Astrocyte (in vitro differentiated cells and primary cell): ENCODE data around the gene UGT1A9. TPM values are rescaled to one million over a fixed set of nuclear protein-coding genes. Genes with fewer than 3 reads are reported as not detected.

Experiments
- DNase-seq: peaks from one replicate; pipeline ENCODE4 v3.0.0-alpha.2; 2010; ENCODE audit warnings: low read depth
- FAIRE-seq: peaks from 2 replicates; lab custom pipeline; 2011; peaks lifted over from hg19 to GRCh38; lab: Jason Lieb, UNC
- H2AFZ ChIP-seq: 2 replicates; pipeline ENCODE4 v1.6.0; 2012; ENCODE audit warnings: low read depth, low read length, inconsistent platforms
- H3K27ac ChIP-seq: 2 replicates; pipeline ENCODE4 v1.5.1; 2011; ENCODE audit warnings: low read depth, low read length, inconsistent platforms
- H3K27me3 ChIP-seq: 2 replicates; pipeline ENCODE4 v1.6.0; 2011; ENCODE audit warnings: low read length, inconsistent platforms; ENCODE audit not compliant: insufficient read depth
- H3K36me3 ChIP-seq: 2 replicates; pipeline ENCODE4 v1.5.1; 2011; ENCODE audit warnings: low read length, inconsistent platforms; ENCODE audit not compliant: insufficient read depth
- H3K4me1 ChIP-seq: 2 replicates; pipeline ENCODE4 v1.5.1; 2011; ENCODE audit warnings: low read length, inconsistent platforms; ENCODE audit not compliant: insufficient read depth
- H3K4me2 ChIP-seq: 2 replicates; pipeline ENCODE4 v1.6.0; 2012; ENCODE audit warnings: low read length, inconsistent platforms
- H3K4me3 ChIP-seq: 2 replicates; pipeline ENCODE4 v1.5.1; 2011; ENCODE audit warnings: low read depth, mild to moderate bottlenecking, low read length, inconsistent platforms; ENCODE audit not compliant: insufficient read depth
- H3K79me2 ChIP-seq: 2 replicates; pipeline ENCODE4 v1.6.0; 2012; ENCODE audit warnings: mild to moderate bottlenecking, low read length, inconsistent platforms; ENCODE audit not compliant: insufficient read depth
- H3K9ac ChIP-seq: 2 replicates; pipeline ENCODE4 v1.6.0; 2012; ENCODE audit warnings: mild to moderate bottlenecking, low read length, inconsistent platforms
- H3K9me3 ChIP-seq: 2 replicates; pipeline ENCODE4 v1.5.1; 2012; ENCODE audit warnings: low read depth, mild to moderate bottlenecking, low read length, inconsistent platforms; ENCODE audit not compliant: insufficient read depth
- H4K20me1 ChIP-seq: 2 replicates; pipeline ENCODE4 v1.6.0; 2012; ENCODE audit warnings: low read length, inconsistent platforms; ENCODE audit not compliant: insufficient read depth
- H3K27ac Mint-ChIP-seq: one replicate; pipeline ENCODE4 v1.8.0; 2021; ENCODE audit warnings: mild to moderate bottlenecking, mixed read lengths; ENCODE audit not compliant: unreplicated experiment
- H3K27me3 Mint-ChIP-seq: one replicate; pipeline ENCODE4 v1.8.0; 2021; ENCODE audit warnings: low read depth, mixed read lengths; ENCODE audit not compliant: unreplicated experiment
- H3K36me3 Mint-ChIP-seq: one replicate; pipeline ENCODE4 v1.8.0; 2021; ENCODE audit warnings: low read depth, mixed read lengths; ENCODE audit not compliant: unreplicated experiment
- H3K4me1 Mint-ChIP-seq: one replicate; pipeline ENCODE4 v1.8.0; 2021; ENCODE audit warnings: low read depth, mixed read lengths; ENCODE audit not compliant: unreplicated experiment
- H3K4me3 Mint-ChIP-seq: one replicate; pipeline ENCODE4 v1.8.0; 2021; ENCODE audit warnings: mild to moderate bottlenecking, moderate library complexity, mixed read lengths; ENCODE audit not compliant: unreplicated experiment
- H3K9me3 Mint-ChIP-seq: one replicate; pipeline ENCODE4 v1.8.0; 2021; ENCODE audit warnings: mild to moderate bottlenecking, mixed read lengths; ENCODE audit not compliant: unreplicated experiment
- EZH2 ChIP-seq: IDR thresholded peaks from 2 replicates; pipeline ENCODE4 v1.6.1; 2012; ENCODE audit warnings: mild to moderate bottlenecking, low read length, inconsistent platforms; ENCODE audit not compliant: insufficient read depth
- total RNA-seq: library from RNA; stranded (reverse); gene quantifications from 2 replicates; pipeline ENCODE4 v1.2.1, GENCODE V29; 2021
- TF ChIP-seq, protein P1 (sequence below): IDR thresholded peaks from 2 replicates; pipeline ENCODE4 v1.5.1; 2011; ENCODE audit warnings: low read depth, mild to moderate bottlenecking, inconsistent platforms, low read length, moderate library complexity; ENCODE audit not compliant: insufficient read depth

The UGT1A9 gene
- total RNA-seq, 1 donor from 2014 or later = not detected

DNA sequence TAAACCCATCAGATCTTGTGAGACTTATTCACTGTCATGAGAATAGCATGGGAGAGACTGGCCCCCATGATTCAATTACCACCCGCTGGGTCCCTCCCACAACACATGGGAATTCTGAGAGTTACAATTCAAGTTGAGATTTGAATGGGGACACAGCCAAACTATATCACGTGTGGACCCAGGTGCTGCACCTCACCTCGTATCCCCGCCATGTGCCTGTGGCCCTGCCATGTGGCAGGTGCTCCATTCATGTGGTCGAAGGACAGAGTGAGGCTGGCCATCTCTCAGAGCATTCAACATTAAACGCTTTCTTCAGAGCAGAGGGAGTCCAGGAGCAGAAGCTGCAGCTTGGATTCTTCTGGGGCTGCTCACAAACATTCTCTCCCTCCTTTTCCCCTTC is 138.7 kb downstream of the UGT1A9 start:
- FAIRE-seq = no peak
- Mint-ChIP-seq H3K9me3 (no peaks in the 10 kb centered on the region), H3K27me3 (peaks cover 30% of the 10 kb centered on the region), H3K4me3 (no peak overlapping the region), H3K27ac (no peak overlapping the region), H3K4me1 (no peaks in the 10 kb centered on the region), H3K36me3 (no peaks in the 10 kb centered on the region)
- no peak for TF ChIP-seq EZH2
- TF ChIP-seq, protein P1, sequence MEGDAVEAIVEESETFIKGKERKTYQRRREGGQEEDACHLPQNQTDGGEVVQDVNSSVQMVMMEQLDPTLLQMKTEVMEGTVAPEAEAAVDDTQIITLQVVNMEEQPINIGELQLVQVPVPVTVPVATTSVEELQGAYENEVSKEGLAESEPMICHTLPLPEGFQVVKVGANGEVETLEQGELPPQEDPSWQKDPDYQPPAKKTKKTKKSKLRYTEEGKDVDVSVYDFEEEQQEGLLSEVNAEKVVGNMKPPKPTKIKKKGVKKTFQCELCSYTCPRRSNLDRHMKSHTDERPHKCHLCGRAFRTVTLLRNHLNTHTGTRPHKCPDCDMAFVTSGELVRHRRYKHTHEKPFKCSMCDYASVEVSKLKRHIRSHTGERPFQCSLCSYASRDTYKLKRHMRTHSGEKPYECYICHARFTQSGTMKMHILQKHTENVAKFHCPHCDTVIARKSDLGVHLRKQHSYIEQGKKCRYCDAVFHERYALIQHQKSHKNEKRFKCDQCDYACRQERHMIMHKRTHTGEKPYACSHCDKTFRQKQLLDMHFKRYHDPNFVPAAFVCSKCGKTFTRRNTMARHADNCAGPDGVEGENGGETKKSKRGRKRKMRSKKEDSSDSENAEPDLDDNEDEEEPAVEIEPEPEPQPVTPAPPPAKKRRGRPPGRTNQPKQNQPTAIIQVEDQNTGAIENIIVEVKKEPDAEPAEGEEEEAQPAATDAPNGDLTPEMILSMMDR = no peak
- Histone ChIP-seq H3K4me2 (no peak overlapping the region), H3K27ac (no peak overlapping the region), H3K36me3 (no peaks in the 10 kb centered on the region), H2AFZ (no peak overlapping the region), H3K4me1 (no peaks in the 10 kb centered on the region), H4K20me1 (no peaks in the 10 kb centered on the region), H3K79me2 (no peaks in the 10 kb centered on the region), H3K9me3 (no peaks in the 10 kb centered on the region), H3K4me3 (no peak overlapping the region), H3K27me3 (peaks cover 4% of the 10 kb centered on the region), H3K9ac (no peak overlapping the region)
- DNase-seq = no peak

DNA sequence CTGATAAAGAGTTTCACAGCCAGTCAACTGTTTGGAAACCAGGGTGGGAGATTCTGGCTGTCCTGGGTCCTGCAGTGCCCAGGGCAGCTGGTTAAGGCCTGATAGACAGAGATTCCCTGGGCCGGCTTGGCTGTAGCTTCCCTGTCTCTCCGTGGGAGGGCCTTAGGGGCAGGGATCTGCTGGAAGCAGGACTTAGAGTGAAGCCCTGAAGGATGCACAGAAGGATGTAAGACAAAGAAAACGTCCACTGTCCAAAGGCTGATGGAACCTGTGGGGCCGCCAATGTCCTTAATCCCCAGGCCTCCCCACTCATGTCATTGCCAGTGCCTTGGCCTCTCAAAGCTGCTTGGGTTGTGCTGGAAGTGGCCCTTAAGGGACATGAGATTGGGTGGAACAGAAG is 139.4 kb downstream of the UGT1A9 start:
- Histone ChIP-seq H3K4me1 (no peaks in the 10 kb centered on the region), H3K4me2 (no peak overlapping the region), H2AFZ (no peak overlapping the region), H3K36me3 (no peaks in the 10 kb centered on the region), H3K27ac (no peak overlapping the region), H3K4me3 (no peak overlapping the region), H3K9me3 (no peaks in the 10 kb centered on the region), H3K9ac (no peak overlapping the region), H3K27me3 (peaks cover 4% of the 10 kb centered on the region), H4K20me1 (no peaks in the 10 kb centered on the region), H3K79me2 (no peaks in the 10 kb centered on the region)
- H3K9me3 Mint-ChIP-seq = no peaks in the 10 kb centered on the region
- H3K4me3 Mint-ChIP-seq = no peak overlapping the region
- H3K27me3 Mint-ChIP-seq = peaks cover 28% of the 10 kb centered on the region
- no peak for FAIRE-seq
- no peak for DNase-seq
- H3K36me3 Mint-ChIP-seq = no peaks in the 10 kb centered on the region
- no peak overlapping the region for H3K27ac Mint-ChIP-seq
- no peak for TF ChIP-seq EZH2
- TF ChIP-seq, protein P1 = no peak
- H3K4me1 Mint-ChIP-seq = no peaks in the 10 kb centered on the region

DNA sequence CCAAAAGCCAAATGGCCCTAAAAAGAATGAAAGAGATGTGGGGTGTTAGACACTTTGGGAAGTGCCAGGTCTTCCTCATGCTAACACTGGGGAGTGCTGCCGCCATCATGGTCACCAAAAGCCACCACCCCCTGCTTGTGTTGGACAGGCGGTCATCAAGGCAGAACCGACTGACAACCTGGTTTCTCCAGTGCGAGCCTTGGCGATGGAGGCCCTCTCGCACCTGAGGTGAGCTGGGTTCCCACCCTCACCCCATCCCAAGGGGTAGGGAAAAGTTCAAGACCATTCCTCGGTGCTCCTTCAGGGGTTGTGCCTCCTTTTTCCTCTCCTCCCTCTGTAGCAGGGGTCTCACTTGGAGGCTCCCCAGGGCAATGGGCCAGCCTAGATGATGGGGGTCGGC is 140.0 kb downstream of the UGT1A9 start:
- H3K36me3 ChIP-seq = no peaks in the 10 kb centered on the region
- FAIRE-seq = no peak
- H3K4me2 ChIP-seq = no peak overlapping the region
- H3K9ac ChIP-seq = no peak overlapping the region
- peaks cover 28% of the 10 kb centered on the region for H3K27me3 Mint-ChIP-seq
- no peaks in the 10 kb centered on the region for H3K36me3 Mint-ChIP-seq
- no peak overlapping the region for H2AFZ ChIP-seq
- peaks cover 4% of the 10 kb centered on the region for H3K27me3 ChIP-seq
- TF ChIP-seq, protein P1 = no peak
- no peak for TF ChIP-seq EZH2
- DNase-seq = no peak
- H3K4me1 Mint-ChIP-seq = no peaks in the 10 kb centered on the region
- H3K9me3 ChIP-seq = no peaks in the 10 kb centered on the region
- no peak overlapping the region for H3K4me3 ChIP-seq
- H3K27ac Mint-ChIP-seq = no peak overlapping the region
- H4K20me1 ChIP-seq = no peaks in the 10 kb centered on the region
- no peaks in the 10 kb centered on the region for H3K9me3 Mint-ChIP-seq
- H3K4me1 ChIP-seq = no peaks in the 10 kb centered on the region
- no peak overlapping the region for H3K4me3 Mint-ChIP-seq
- H3K79me2 ChIP-seq = no peaks in the 10 kb centered on the region
- no peak overlapping the region for H3K27ac ChIP-seq
